AG04450 (cell line): ENCODE results near the gene IQSEC3. TPM values are rescaled to one million over a fixed set of nuclear protein-coding genes. Genes with fewer than 3 reads are reported as not detected.

Source experiments
- CTCF ChIA-PET: fragments of 300-600, 350-600 bp; formaldehyde crosslinking; extraction: SDS; loops from one replicate; lab custom pipeline; 2022; ENCODE audit warnings: antibody characterized with exemption, inconsistent platforms; lab: Charles Lee
- POLR2A ChIA-PET: fragments of 350-600 bp; formaldehyde crosslinking; extraction: SDS; loops from one replicate; lab custom pipeline; 2021; ENCODE audit warnings: antibody characterized with exemption, inconsistent platforms; lab: Yijun Ruan, JAX
- DNase-seq: peaks from one replicate; pipeline ENCODE4 v3.0.0-alpha.2; 2011; ENCODE audit warnings: low read depth, low spot score
- H3K27ac ChIP-seq: one replicate; pipeline ENCODE4 v1.5.1; 2012; ENCODE audit warnings: low read depth, low read length, control low read depth
- H3K27me3 ChIP-seq: one replicate; pipeline ENCODE4 v1.6.0; 2012; ENCODE audit warnings: low read length; ENCODE audit not compliant: control insufficient read depth, insufficient read depth
- H3K4me3 ChIP-seq: 2 replicates; pipeline ENCODE4 v1.5.1; 2011; ENCODE audit warnings: mild to moderate bottlenecking, low read depth, low read length, control low read depth
- H3K9me3 ChIP-seq: 2 replicates; pipeline ENCODE4 v1.5.1; 2012; ENCODE audit warnings: low read length; ENCODE audit not compliant: control insufficient read depth, insufficient read depth
- polyA plus RNA-seq: library from polyadenylated mRNA; depleted of rRNA; stranded (reverse); fragments of >200 nt; gene quantifications from 2 replicates; pipeline ENCODE4 v1.2.3, GENCODE V29; 2011
- TF ChIP-seq, protein P1 (sequence below): IDR thresholded peaks from 2 replicates; pipeline ENCODE4 v1.5.1; 2011; ENCODE audit warnings: low read depth, low read length, control low read depth, inconsistent platforms

IQSEC3 gene
- polyA plus RNA-seq, 1 experiment, result 0.47 TPM

DNA sequence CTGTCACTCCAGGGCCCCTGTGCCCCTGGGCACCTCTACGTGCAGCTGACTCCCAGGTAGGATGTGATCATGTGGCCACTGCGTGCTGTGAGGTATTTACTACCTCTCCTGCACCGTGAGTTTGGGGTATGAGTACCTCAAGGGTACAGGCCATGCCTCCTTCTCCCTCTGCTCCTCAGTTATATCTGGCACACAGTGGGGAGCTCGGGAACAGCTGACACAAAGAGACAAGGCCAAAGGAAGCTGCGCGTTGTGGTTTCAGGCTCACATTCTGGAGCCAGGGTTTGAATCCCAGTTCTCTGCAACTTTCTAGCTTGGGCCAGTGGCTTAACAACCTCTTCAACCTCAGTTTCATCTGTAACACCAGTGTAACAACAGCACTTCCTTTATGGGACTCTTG, 155.2 kb downstream of the IQSEC3 start:
- no peak for DNase-seq
- Histone ChIP-seq H3K9me3 (no peaks in the 10 kb centered on the region), H3K4me3 (no peak overlapping the region), H3K27ac (no peak overlapping the region), H3K27me3 (peaks cover 29% of the 10 kb centered on the region)
- CTCF ChIA-PET, result no interaction called here
- POLR2A ChIA-PET, result no interaction called here
- TF ChIP-seq, protein P1, sequence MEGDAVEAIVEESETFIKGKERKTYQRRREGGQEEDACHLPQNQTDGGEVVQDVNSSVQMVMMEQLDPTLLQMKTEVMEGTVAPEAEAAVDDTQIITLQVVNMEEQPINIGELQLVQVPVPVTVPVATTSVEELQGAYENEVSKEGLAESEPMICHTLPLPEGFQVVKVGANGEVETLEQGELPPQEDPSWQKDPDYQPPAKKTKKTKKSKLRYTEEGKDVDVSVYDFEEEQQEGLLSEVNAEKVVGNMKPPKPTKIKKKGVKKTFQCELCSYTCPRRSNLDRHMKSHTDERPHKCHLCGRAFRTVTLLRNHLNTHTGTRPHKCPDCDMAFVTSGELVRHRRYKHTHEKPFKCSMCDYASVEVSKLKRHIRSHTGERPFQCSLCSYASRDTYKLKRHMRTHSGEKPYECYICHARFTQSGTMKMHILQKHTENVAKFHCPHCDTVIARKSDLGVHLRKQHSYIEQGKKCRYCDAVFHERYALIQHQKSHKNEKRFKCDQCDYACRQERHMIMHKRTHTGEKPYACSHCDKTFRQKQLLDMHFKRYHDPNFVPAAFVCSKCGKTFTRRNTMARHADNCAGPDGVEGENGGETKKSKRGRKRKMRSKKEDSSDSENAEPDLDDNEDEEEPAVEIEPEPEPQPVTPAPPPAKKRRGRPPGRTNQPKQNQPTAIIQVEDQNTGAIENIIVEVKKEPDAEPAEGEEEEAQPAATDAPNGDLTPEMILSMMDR, result no peak

DNA sequence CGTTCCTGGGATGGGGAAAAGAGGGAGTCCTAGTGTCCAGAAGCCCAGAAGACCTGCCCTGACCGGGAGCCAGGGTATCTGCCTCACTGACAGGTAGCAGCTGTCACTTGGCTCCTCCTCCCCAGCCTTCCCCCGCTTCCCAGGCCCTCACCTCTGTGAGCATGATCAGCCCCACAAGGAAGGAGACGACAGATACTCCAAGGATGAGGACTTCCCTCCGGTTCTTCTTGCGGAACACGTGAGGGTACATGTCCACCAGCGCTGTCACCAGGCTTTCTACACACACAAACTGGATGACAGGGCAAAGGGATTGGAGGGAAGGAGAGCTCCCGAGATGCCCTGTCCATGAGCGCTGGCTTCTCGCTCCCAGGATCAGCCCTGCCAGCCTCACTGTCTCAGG, 157.3 kb downstream of the IQSEC3 start:
- H3K4me3 ChIP-seq, result no peak overlapping the region
- TF ChIP-seq, protein P1, result no peak
- H3K27me3 ChIP-seq, result peaks cover 40% of the 10 kb centered on the region
- DNase-seq, result no peak
- POLR2A ChIA-PET, result no interaction called here
- no peak overlapping the region for H3K27ac ChIP-seq
- CTCF ChIA-PET, result no interaction called here
- H3K9me3 ChIP-seq, result no peaks in the 10 kb centered on the region

DNA sequence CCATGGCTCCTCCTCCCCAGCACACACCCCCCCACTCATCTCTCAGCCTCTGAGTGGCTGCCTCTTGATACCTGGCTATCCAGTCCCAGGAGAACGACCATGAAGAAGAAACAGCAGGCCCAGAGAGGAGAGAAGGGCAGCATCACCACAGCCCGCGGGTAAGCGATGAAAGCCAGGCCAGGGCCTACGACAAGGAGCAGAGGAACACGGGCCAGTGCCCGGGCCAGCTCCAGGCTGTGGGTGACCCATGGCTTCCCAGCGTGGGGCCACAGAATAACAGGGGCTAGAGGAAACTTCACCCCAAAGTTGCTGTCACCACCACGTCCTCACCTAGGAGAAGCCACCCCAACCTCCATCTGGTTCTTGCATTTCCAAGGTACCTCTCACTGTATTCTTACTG, 157.8 kb downstream of the IQSEC3 start:
- Histone ChIP-seq H3K27ac (no peak overlapping the region), H3K9me3 (no peaks in the 10 kb centered on the region), H3K4me3 (no peak overlapping the region), H3K27me3 (peaks cover 43% of the 10 kb centered on the region)
- CTCF ChIA-PET, result no interaction called here
- POLR2A ChIA-PET, result no interaction called here
- TF ChIP-seq, protein P1, result no peak
- no peak for DNase-seq

DNA sequence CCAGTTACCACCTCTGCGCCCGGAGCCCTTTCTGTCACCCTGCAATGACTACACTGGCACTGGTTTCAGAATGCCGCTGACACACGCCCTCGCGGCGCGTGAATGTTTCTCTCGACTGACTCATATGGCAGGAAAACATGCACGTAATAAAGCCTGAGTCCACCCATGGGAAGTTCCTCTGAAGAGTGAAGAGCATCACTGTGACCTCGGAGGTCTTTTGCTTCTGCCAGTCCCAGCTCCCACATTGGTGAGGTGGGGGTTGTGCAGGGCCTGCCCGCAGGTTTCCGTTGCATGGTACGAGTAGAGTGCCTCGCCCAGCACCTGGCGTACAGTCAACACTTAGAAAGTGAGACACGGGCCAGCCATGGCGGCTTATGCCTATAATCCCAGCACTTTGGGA, 158.4 kb downstream of the IQSEC3 start:
- H3K9me3 ChIP-seq, result no peaks in the 10 kb centered on the region
- H3K27me3 ChIP-seq, result peaks cover 50% of the 10 kb centered on the region
- no peak for DNase-seq
- POLR2A ChIA-PET, result no interaction called here
- no peak overlapping the region for H3K27ac ChIP-seq
- no peak overlapping the region for H3K4me3 ChIP-seq
- TF ChIP-seq, protein P1, result no peak
- CTCF ChIA-PET, result no interaction called here

DNA sequence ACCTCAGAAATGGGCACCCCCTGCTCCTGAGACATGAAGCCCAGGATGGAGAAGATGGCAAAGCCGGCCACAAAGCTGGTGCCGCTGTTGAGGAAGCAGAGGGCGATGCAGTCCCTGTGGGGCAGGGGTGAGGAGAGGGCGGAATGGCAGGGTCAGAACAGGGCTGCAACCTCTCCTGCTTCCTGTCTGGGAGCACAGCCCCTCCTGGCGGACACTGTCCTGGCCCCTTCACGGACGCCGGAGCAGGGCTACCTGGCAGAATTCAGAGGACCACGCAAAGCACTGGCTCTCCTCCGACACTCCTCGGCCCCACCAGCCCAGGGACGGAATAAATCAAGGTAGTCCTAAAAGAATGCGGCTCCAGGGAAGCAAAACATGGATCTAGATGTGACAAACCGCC, 159.8 kb downstream of the IQSEC3 start:
- H3K27me3 ChIP-seq, result peaks cover 53% of the 10 kb centered on the region
- POLR2A ChIA-PET, result no interaction called here
- CTCF ChIA-PET, result no interaction called here
- H3K9me3 ChIP-seq, result no peaks in the 10 kb centered on the region
- DNase-seq, result no peak
- H3K27ac ChIP-seq, result no peak overlapping the region
- TF ChIP-seq, protein P1, result no peak
- no peak overlapping the region for H3K4me3 ChIP-seq
